Measurements from ENCODE around the gene OR5K3.

- no peak for TF ChIP-seq POLR2A (IDR thresholded peaks at IDR 0.05; ENCODE audit: low read depth, low read length)
- no peak for TF ChIP-seq POLR2AphosphoS5 (IDR thresholded peaks at IDR 0.05; ENCODE audit: low read depth, low read length)
Observed at GRCh38 chr3:98395101-98395500, 4.6 kb downstream of the OR5K3 start.

Measured in GM12892 (cell line).